Measurements from ENCODE around the gene ZNF541.

Gene ZNF541

GRCh38 chr19:47531640-47532387, 41.1 kb downstream of the ZNF541 start:
- TF ChIP-seq CTCF (IDR thresholded peaks at IDR 0.05; ENCODE audit: low read length, missing control alignments), result no peak
- DNase-seq (ENCODE audit: low read depth), result no peak
- no peak overlapping the region for H3K4me3 ChIP-seq (replicated peaks; ENCODE audit: low read depth, low read length)

- H3K4me3 ChIP-seq (replicated peaks; ENCODE audit: low read depth, low read length), result no peak overlapping the region
- no peak for TF ChIP-seq CTCF (IDR thresholded peaks at IDR 0.05; ENCODE audit: low read length, missing control alignments)
These were observed 43.8 kb downstream of the ZNF541 start for GRCh38 chr19:47529018-47529742.

DNA sequence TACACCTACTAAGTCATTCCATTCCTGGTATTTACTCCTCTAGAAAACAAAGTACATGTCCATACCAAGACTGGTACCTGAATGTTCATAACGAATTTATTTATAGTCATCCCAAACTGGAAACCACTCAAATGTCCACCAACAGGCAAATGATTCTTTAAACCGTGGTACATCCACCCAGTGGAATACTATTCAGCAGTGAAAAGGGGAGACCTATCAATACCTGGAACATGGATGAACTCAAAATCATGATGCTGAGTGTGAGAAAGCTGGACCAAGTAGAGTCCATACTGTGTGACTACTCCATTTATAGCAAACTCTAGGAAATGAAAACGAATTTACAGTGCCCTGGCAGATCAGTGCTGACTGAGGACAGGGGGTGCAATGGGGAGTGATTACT, 46.1 kb downstream of the ZNF541 start:
- no peak overlapping the region for H3K4me3 ChIP-seq (replicated peaks; ENCODE audit: low read depth, low read length)
- no peak for DNase-seq (ENCODE audit: low read depth)
- TF ChIP-seq CTCF (IDR thresholded peaks at IDR 0.05; ENCODE audit: low read length, missing control alignments), result no peak

More at GRCh38 chr19:47529018-47529742, 43.8 kb downstream of the ZNF541 start:
- no peak for DNase-seq (ENCODE audit: low read depth)

DNA sequence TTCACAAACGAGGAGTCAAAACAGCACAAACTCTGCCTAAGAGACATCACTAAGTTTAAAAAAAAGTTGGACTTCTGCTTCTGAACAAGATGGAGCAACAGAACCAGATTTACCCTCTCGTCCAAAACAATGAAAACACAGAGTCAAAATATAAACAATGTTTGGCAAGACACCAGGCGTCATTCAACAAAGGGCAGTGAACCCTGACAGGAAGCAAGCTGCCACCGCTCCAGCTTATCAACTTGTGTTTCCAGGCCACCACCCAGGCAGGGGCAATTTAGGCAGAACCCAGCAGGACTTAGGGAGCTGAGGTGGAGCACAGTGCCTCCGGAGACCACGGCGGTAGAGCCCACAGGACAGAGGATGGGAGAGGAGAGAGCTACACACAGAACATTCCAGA, 49.5 kb downstream of the ZNF541 start:
- no peak overlapping the region for H3K4me3 ChIP-seq (replicated peaks; ENCODE audit: low read depth, low read length)
- DNase-seq (ENCODE audit: low read depth), result no peak
- no peak for TF ChIP-seq CTCF (IDR thresholded peaks at IDR 0.05; ENCODE audit: low read length, missing control alignments)

All from fibroblast of pulmonary artery (primary cell).